ENCODE results near the gene FMO3.

- TF ChIP-seq EZH2phosphoT487 (IDR thresholded peaks at IDR 0.05; ENCODE audit: borderline replicate concordance) (no peak), POLR2A (IDR thresholded peaks at IDR 0.05; ENCODE audit: borderline replicate concordance, extremely low read depth, insufficient read depth, insufficient read length) (no peak), SRF (IDR thresholded peaks at IDR 0.05; ENCODE audit: low read depth) (no peak), SIN3A (IDR thresholded peaks at IDR 0.05; ENCODE audit: low read depth) (no peak), FOSL1 (IDR thresholded peaks at IDR 0.05; ENCODE audit: low read depth) (no peak)
- TF ChIP-seq, protein P1, sequence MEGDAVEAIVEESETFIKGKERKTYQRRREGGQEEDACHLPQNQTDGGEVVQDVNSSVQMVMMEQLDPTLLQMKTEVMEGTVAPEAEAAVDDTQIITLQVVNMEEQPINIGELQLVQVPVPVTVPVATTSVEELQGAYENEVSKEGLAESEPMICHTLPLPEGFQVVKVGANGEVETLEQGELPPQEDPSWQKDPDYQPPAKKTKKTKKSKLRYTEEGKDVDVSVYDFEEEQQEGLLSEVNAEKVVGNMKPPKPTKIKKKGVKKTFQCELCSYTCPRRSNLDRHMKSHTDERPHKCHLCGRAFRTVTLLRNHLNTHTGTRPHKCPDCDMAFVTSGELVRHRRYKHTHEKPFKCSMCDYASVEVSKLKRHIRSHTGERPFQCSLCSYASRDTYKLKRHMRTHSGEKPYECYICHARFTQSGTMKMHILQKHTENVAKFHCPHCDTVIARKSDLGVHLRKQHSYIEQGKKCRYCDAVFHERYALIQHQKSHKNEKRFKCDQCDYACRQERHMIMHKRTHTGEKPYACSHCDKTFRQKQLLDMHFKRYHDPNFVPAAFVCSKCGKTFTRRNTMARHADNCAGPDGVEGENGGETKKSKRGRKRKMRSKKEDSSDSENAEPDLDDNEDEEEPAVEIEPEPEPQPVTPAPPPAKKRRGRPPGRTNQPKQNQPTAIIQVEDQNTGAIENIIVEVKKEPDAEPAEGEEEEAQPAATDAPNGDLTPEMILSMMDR (IDR thresholded peaks at IDR 0.05 in 2 of 3, conservative IDR thresholded peaks at IDR 0.05 in 1 of 3; ENCODE audit: borderline replicate concordance in 1 of 3, insufficient read depth in 1 of 3, low read depth in 2 of 3, low read length in 2 of 3) = no peak
These were observed 36.8 kb downstream of the FMO3 start for GRCh38 chr1:171127501-171127900.

Data from HCT116 (cell line).